Esophagus squamous epithelium (tissue), 4 donors: Measurements from ENCODE around the gene RFX2.

ENCODE experiments used
- CTCF ChIP-seq, 6 experiments: fragments of 450-650 bp in 4 of 6; fragments of 200-600 bp in 2 of 6; sonication (generic) in 2 of 6; IDR thresholded peaks; one replicate each; pipeline ENCODE4 v1.5.1; 2016 to 2019; ENCODE audit warnings: antibody characterized with exemption in 6 of 6, mild to moderate bottlenecking in 4 of 6, moderate library complexity in 4 of 6
- POLR2A ChIP-seq, 4 donors: fragments of 450-650 bp; IDR thresholded peaks; one replicate each; pipeline ENCODE4 v1.6.1; 2017; ENCODE audit warnings: antibody characterized with exemption in 4 of 4, mild to moderate bottlenecking in 4 of 4, moderate library complexity in 3 of 4

- no peak for TF ChIP-seq CTCF (IDR thresholded peaks at IDR 0.05)
- no peak for TF ChIP-seq POLR2A (IDR thresholded peaks at IDR 0.05)
These were observed 120.0 kb downstream of the RFX2 start for GRCh38 chr19:5990289-5990797.
